ENCODE results near the gene GARS1.

GARS1 gene

DNA sequence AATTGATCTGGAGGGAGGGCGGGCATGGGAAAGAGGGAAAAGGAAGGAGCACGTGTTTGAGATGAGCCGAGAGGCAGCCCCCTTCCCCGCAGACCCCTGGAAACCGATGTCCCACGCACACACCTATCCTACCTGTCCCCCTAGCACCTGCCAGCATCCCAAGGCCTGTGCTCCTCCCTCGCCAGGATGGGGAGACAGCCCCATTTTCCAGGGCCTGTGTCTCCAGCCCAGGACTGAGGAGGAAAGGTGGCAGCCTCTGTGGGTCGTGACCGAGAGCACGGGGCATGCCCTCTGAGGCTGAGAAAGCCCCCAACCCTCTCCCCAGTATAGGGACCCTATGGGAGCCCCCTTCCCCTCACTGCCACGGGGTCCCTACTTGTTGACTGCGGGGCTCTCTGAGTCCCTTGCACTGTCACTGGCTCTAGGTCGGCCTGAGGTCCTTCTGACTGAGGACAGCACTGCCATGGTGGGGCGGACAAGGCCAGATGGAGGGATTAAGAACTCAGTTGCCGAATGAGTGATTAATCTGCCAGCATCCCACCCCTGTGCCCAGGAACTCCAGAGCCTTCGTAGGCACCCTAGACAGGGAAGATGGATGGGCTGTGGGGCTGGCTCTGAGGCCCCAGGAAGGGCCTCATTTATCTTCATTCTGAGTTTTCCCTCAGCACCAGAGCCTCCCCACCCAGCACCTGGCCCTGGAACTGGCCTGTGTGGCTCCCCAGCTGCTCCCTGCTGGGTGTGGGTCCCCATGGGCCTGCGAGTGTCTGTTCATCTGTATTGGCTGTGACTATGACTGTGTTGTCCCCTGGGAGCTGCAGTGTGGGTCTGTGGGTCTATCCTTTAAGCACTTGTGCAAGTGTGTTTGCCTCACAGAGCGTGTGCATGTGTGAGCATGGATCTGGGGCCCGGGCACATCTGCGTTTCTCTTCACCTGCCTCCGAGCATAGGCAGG lies 61.6 kb downstream of the GARS1 start:
- DNase-seq: no peak

DNA sequence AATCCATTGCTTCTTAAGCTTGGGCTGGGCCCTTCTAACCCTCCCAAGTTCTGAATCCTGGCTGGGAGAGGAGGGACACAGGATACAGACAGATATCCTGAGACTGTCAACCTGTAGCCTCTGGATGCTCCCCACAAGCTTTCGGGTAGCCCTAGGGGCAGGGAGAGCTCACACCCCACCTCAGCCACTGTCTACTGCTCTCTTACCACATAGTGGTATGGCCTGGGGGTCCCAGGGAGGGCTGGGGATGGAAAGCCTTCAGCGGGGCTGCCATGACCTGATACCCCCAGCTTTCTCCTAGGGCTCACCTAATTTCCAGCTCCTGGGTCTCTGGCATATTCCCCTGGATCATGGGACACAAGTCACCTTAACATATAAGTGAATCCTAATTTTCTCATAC lies 62.5 kb downstream of the GARS1 start:
- no peak for DNase-seq

DNA sequence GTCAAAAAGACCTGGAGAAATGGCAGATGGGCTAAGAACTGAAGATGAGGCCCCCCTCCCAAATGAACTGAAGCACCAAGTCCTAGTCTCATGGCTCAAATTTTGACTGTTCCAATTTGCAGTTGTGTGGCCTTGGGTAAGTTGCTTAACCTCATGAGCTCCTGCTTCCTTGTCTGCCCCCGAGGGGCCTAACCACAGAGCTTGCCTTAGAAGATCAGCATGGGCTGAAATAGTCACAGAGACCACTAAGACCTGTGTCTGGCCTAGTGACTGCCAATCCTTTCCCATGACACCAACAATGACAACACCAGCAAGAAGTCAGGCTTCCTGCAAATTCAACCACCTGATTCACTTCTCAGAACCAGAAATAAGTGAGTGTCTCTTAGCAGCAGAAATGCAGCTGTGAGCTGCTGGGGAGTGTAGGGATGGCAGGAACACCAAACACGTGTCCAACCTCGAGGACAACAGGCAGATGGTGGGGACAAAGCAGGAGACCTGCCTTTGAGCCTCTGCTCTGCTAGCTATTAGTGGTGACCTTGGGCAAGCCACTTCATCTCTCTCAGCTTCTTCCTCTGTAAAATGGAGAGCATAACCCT lies 63.9 kb downstream of the GARS1 start:
- no peak for DNase-seq

DNA sequence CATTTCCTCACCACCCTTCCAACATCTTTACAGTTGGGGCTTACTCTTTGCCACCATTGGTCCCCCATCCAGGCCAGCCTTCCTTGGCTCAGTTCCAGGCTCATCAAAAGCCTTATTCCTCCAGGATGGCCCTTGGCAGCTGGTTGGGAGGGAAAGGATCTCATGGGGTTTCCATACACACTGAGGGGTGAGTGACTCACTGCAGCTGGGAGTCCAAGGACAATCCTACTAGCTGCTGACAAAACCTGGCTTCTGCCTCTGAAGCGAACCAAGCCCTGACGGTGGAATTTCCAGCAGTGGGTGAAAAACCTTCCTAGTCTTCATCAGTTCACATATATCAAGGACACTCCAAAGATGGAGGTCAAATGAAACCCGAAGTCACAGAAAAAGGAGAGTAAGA lies 64.6 kb downstream of the GARS1 start:
- DNase-seq: no peak

DNA sequence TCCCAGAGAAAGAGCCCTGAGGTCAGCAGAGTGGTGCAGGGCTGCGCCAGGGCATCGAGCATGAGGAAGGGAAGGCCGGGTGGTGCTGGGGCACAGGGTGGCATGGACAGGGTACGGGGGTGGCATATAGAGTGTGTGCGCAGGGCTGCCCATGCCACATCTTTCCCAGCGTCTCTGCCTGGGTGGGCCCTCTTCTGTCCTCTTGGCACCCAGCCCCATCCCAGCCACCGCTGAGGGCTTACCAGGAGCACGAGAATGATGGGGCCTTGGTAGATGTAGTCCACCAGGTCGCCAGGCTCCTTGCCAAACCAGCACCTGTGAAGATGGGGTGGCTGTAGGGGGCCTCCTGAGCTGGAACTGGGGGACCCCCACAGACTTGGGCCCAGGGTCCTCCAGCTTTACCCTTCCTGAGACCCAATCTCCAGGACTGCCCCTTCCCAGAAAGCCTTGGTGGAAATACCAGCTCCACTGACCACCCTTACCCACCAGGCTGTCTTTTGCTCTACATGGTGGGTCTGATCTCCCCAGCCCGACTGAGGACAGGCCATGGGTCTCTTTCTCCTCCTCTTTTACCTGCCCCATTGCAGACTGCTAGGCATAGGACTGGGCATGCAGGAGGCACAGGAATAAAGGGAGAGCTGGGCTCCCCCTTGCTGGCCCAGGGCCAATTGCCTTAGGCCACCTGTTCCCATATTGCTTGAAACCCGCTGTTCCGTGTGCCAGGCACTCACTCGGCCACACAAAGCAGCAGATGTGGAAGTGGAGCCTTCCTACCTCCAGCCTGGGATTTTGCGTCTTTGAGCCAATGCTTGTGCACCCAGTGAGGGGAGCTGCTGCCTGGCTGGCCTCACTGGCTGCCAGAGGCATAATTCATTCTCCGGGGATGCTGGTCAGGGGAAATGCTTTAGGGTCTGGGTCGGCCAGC lies 65.9 kb downstream of the GARS1 start:
- DNase-seq: no peak

DNA sequence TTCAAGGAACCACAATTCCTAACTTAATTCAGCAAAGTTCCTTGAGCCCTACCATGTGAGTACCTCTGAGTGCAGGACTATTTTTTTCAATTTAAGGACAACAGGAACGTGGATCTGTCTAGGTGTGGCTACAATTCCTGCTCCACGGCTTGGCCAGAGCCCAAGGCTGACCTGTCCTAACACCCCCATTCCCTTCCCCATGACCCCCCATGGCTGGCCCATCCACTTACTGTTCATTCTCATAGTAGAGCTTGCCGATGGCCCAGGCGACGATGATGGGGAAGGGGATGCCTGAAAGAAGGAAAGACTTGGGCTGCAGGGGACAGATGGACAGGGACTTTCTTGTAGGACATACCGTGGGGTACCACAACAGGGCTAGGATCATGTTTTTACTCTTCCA lies 67.2 kb downstream of the GARS1 start:
- DNase-seq: no peak

DNA sequence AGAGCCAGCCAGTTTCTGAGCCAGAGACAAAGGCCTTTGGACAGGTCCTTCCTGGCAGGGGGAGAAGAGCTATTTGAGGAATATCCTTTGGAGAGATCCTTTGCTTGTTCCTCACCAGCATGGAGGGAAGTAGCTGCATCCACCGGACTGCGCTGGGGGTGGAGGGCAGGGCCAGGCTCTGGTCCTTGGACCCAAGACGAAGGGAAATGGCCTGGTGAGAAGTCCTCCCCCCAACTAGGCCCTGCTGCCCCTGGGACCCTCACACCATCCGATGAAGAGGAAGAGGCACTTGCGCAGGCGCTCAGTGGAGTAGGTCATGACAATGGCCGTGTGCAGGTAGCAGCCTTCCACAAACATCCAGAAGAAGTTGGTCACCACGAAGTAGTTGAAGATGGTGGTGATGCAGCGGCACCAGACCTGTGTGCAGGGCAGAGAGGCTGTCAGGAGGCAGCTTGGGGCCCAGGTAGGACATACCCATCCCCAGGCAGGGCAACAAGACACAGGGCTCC lies 67.8 kb downstream of the GARS1 start:
- no peak for DNase-seq

DNA sequence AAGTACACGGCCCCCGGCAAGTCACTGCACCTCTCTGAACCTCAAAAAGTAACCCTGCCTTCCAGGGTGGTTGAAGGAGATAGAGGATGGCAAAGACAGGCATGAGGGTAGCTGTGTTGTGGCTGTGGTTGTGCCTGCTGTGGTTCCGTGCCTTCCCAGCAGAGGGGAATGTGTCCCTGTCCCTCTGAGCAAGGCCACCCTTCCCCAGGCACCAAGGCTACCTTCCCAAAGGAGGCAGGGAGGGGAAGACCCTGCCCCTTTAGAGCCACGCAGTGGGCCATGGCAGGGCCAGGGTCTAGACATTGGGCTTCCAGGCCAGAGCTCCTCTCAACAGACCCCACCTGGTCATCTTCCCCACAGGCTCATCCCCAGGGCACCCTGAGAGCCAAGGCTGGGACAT lies 68.7 kb downstream of the GARS1 start:
- DNase-seq: no peak

DNA sequence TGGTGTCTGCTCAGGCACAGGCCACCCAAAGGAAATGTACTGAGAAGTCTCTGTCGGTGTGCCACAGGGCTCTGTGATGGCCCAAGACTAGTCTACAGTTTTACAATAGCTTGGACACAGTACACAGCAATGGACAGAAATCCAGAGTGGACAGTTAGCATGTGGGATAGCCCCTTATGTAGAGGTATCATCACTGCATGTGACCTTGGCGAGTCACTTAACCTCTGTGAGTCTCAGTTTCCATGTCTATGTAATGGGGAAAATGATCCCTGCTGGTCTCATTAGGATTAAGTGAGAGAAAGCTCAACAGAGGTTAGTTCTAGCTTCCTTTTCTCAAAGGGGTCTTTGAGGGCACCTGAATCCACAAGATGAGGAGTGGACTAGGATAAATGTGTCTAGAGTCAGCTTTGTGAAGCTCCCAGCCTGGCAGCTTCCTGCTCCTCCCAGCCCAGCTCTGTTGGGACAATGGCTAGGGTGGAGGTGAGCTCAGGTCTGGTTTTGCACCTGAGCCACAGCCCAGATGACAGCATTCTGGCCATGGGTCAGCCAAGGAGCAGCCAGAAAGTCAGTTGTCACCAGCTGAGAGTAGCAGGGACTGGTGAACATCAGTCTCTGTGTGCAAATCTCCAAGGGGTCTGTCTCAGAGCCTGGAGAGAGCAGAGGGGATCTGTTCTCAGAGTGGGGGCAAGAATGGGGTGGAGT lies 69.7 kb downstream of the GARS1 start:
- no peak for DNase-seq

DNA sequence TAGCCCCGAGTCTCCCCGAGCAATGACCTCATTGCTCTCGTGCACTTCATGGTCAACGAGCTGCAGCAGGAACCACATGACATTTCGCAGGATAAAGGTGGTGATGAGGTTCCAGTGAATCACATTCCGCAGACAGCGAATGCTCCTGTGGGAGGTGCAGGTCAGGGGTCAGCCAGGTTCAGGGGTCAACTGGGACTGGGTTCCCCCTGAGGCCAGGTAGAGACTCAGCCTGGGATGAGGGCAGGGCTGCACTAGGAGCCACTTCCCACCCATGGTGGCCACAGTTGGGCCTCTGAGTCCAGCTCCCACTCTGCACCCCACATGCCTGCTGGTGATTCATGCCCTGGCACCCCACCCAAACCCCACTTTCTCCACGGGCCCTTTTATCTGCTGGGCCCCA lies 70.4 kb downstream of the GARS1 start:
- no peak for DNase-seq

DNA sequence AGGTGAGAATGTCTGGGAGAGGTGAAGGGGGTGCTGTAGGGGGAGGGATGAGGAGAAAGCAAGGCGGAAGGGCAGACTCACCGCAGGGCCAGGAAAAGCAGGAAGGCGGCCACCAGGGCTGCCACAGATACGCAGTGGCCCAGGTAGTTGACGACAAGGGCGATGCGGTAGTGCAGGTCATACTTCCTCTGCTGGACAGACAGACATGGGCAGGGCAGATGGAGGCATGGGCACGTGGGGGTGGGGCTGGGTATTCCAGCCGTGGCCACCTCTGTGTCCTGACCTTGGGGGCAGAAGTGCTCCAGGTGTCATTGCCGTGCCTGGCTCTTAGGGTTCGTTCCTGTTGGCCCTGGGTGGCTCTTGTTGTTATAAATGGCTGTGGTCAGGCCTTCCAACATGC lies 70.8 kb downstream of the GARS1 start:
- DNase-seq: no peak

DNA sequence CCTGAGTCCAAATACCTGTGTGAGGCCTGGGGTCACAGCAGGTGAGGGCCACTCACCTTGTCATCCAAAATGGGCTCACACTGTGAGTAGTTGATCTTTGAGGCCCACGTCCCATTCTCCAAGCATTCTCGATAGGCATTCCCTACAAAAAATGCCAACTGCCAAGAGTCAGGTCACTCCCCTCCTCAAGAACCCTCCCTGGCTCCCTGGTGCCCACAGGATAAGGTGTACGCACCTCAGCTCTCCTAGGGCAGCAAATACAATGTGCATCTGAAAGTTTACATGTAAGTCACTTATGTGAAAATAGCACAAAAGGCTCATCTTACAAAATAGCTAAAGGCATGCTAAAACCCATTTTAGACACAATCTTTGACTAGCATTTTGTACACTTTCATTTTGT lies 72.5 kb downstream of the GARS1 start:
- no peak for DNase-seq

DNA sequence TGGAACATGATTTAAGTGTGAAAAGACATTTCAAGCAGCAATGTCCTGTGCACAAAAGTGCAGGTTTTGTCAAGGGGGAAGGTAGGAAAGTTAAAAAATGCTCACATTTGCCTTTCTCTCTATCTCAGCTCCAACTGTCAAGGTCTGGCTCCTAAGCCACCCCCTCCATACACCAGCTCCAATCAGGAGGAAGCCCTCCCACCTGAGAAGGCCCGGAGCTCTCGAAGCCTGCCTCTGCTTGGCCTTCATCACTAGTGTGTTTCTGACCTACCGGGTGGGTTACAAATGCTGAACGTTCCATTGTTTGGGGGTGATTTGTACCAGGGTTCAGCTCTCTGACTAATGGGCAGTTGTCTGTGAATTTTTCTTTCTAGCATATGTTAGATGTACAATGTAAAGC lies 73.4 kb downstream of the GARS1 start:
- no peak for DNase-seq

DNA sequence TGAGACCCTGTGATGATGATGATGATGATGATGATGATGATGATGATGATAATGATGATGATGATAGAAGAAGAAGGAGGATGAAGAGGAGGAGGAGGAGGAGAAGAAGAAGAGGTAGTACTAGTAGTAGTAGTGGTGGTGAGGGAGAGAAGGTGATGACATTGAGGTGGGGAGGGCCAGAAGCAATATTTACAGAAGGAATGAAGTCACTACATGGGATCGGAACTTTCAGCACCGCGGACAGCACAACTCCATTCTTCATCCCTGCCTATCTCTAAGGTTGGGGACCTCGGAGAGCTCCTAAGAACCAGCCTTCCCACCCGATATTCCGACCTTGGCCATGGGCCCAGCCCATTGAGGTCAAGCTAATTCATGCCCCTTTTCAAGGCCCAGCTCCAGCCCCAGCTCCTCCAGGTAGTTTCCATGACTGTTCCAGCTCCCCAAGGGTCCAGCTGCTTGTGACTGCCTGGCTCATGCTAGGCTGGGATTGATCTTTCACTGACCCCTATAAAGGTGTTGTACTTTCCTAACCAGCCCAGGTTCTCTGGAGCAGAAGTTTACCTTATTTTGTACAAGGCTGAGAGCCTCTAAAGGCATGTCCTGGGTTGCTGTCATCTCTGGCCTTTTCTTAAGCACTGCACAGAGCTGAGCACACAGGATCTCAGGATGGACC lies 77.3 kb downstream of the GARS1 start:
- DNase-seq: no peak

DNA sequence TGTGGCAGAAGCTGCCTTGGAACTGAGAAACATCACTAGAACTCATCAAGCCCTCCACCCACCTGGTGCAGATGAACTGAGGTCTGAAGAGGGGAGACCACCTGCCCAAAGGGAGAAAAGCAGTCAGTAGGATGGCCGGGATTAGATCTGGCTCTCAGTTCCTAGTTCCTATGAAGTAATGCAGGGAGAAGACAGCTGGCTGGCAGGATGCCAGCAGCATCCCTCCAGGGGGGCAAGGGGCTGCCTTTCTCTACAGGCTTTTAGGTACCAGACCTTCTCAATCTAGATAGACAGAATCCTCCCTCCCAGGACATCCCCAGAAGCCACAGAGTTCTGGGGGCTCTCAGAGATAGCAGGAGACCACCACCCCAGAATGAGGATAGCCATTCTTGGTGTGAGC lies 79.7 kb downstream of the GARS1 start:
- no peak for DNase-seq

DNA sequence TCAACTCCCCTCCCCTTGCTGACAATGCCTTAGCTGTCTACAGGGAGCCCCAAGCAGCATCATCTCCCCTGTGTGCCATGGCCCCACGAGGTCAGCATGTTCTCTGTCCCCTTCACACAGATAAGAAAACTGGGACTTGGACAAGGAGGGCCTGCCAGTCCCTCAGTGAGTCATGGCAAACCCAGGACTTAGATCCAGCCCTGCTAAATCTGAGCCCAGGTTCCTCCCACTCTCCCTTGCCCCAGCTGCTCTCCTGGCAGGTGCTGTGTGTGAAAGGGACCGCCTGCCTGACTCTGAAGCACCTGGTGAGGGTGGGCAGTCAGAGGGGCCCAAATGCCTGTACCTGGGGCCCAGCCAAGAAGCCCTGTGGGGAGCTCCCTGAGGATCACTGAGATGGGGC lies 80.2 kb downstream of the GARS1 start:
- DNase-seq: no peak

DNA sequence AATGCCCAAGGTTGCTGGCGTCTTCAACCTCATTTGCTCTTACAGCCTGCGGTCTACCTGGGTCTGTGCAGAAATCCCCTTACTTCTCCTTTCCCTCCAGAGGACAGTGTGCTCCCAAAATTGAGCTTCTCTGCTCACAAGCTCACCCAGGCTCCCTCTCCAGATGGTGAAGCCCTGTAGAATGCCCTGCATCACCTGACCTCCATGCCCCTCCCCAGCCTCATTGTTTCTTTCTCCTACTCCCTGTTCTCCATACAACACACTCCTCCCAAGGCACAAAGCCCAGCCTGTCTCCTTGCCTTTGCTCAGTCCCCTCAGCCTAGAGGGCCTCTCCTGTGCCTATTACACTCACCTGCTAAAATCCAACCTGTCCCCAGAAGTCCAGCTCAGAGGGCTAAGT lies 84.1 kb downstream of the GARS1 start:
- DNase-seq: no peak

DNA sequence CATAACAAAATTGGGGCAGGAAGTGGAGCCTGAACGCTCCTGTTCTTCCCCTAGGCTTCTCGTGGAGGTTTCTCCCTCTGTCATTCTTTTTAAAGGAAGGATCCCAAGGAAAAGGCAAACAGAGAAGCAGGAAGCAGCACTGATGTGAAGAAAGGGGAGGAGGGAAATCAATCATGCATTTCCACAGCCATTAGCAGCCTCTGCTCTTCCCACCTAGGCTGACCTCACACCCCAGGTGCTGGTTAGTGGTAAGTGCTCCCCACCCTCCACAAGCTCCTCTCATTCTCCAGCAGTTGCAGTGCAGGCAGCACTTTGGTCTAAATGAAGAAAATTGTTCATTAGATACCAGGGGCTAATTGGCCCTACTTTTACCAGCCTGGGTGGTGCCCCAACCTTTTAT lies 85.0 kb downstream of the GARS1 start:
- no peak for DNase-seq

DNA sequence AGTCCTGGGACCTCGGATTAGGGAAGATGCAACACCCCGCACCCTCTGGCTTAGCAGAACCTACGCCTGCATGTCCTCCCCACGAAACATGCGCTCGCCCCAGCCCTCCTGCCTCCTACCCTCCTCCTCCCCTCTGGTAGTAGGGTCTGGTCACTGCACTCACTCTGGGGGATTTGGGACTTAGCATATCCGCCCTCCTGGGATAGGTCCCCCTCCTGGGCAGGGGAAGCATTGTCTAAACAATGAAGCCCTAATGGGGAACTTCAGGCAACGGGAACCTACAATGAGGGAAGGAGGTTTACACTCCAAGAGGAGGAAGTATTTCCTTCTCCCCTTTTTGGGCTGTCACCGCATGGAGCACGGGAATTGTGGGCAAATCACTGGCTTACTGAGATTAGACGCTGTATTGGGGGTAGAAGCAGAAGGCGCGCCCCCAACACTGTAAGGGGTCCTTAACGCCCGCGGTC lies 86.7 kb downstream of the GARS1 start:
- DNase-seq: no peak

DNA sequence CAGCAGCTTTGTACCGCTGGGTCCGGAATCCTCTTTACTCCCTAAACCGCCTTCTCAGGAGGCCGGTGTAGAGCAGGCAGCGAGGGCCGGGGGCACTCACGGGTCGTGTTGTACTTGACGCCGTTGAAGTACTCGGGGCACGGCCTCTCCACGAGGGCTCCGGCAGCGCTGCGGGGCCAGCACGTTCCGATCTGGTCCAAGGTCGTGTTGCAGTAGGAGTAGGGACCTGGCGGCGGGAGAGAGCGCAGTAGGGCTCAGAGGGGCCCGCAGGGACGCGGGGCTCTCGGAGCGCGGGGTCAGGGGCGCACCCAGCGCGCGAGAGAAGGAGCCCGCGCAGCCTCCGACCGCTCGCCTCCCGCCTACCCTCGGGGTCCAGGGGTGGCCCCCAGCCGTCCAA lies 87.1 kb downstream of the GARS1 start:
- DNase-seq: no peak

DNA sequence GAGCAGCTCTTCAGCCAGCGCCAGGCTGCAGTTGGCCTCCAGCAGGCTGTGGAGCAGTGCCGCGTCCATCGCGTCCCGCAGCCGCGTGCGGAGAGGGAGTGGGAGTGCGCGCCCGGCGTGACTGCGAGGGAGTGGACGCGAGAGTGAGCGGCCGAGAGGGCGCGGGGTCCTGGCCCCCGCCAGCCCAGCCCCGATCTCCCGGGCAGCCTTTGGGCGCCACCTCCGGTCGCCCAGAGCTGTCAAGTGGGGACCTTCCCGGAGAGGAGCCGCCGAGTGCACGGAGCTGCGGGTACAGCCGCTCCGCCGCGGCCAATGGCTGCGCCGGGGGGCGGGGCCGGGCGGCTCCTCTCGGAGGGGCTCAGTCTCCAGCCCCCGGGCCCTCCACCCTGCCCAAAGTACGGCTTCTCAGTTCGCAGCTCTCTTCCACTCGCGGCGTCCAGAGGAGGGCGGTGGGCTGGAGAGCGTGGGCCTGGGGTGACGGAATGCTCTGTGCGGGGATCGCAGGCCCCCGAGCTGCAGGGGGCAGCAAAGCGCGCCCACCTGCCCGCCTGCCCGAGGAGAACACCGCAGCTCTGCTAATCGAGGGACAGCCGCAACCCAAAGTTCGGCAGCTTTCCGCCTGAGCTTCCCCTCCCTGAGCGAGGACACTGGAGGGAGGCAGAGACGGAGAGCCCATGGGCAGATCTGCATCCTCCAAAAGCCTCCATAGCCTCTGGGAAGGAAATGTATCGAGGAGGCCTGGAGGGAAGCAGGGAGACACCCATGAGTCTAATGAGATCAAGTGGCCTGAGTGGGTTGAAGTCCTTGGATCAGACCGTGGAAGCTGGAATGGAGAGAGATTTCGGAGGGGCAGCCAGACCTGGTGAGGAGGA lies 87.8 kb downstream of the GARS1 start, which contains the start of gene CRHR2:
CRHR2 (minus strand) TSS at position 245 of the 872 bp plus-strand sequence; CDS start at position 69, 176 bp downstream.
- DNase-seq: no peak
